Heart right ventricle (tissue), 16 donors: Measurements from ENCODE around the gene NUP37. TPM values are rescaled to one million over a fixed set of nuclear protein-coding genes. Genes with fewer than 3 reads are reported as not detected.
A peak's percentile ranks its signal among the peaks of the same experiment; 100 is the strongest.
"Not testable (repeated sequence)": the region's sequence is repeated elsewhere in the genome, so short reads cannot be mapped to it uniquely, and the experiment has no call there.

Experiments used
- ATAC-seq, 8 donors: fragments of 200-7000 bp; cut with Tn5 transposase; one replicate each; pipeline ENCODE4 v1.9.1; 2020; ENCODE audit warnings: mild to moderate bottlenecking in 8 of 8, moderate library complexity in 8 of 8, moderate number of reproducible peaks in 1 of 8
- DNase-seq, 2 donors: peaks; one replicate each; pipeline ENCODE4 v3.0.0-alpha.2; 2020
- H3K27ac ChIP-seq, 10 donors: fragments of 200-600 bp; sonication (generic) in 2 of 10; one replicate each; pipeline versions ENCODE4 v1.5.0 to v1.8.0; 2020 to 2022; ENCODE audit warnings: mild to moderate bottlenecking in 3 of 10
- H3K27me3 ChIP-seq, 7 donors: fragments of 200-600 bp; one replicate each; pipeline ENCODE4 v1.8.0; 2021 to 2022; ENCODE audit warnings: mild to moderate bottlenecking in 2 of 7
- H3K36me3 ChIP-seq, 9 donors: fragments of 200-600 bp; sonication (generic) in 1 of 9; one replicate each; pipeline versions ENCODE4 v1.5.0 to v1.8.0; 2020 to 2022; ENCODE audit warnings: mild to moderate bottlenecking in 2 of 9
- H3K4me1 ChIP-seq, 9 donors: fragments of 200-600 bp; sonication (generic) in 1 of 9; one replicate each; pipeline versions ENCODE4 v1.5.0 to v1.8.0; 2020 to 2022; ENCODE audit warnings: mild to moderate bottlenecking in 4 of 9
- H3K4me3 ChIP-seq, 10 donors: fragments of 200-600 bp; sonication (generic) in 2 of 10; one replicate each; pipeline versions ENCODE4 v1.5.0 to v1.8.0; 2020 to 2022; ENCODE audit warnings: mild to moderate bottlenecking in 7 of 10, moderate library complexity in 2 of 10
- H3K9me3 ChIP-seq, 11 donors: fragments of 200-600 bp in 10 of 11; sonication (generic) in 2 of 11; one replicate each; pipeline versions ENCODE4 v1.5.0 to v1.8.0; 2013 to 2022; ENCODE audit warnings: mild to moderate bottlenecking in 2 of 11, control low read depth in 1 of 11, moderate library complexity in 1 of 11
- WGBS, 2 donors: extraction: QIAGEN DNeasy Blood & Tissue Kit; methylation state at CpG; one replicate each; pipeline ENCODE4 v1.1.7; 2013; ENCODE audit warnings: inconsistent platforms in 1 of 2; 5-methylcytosine and 5-hydroxymethylcytosine counted together
- intact Hi-C, 10 donors: fragments of 100-400 bp; cut with DNase I; formaldehyde crosslinking; loops; one replicate each; pipeline versions ENCODE4 v1.11.1 to v1.14.2; 2022
- polyA plus RNA-seq, 2 donors: library from polyadenylated mRNA; stranded (reverse); fragments of 200-250 nt; gene quantifications; one replicate each; pipeline ENCODE4 v1.2.3, GENCODE V29; 2013
- total RNA-seq, 10 donors: library from RNA; stranded (reverse); fragmentation: NEBNext Ultra II Directional in 3 of 10; extraction: Animal tissue kit (Norgen Biotek cat#: 25700) in 3 of 10; gene quantifications; one replicate each; pipeline versions ENCODE4 v1.2.1 to v1.2.4, GENCODE V29; 2021 to 2023
- TF ChIP-seq, protein P1 (sequence below), 9 donors: fragments of 200-600 bp; sonication (generic) in 2 of 9; IDR thresholded peaks; one replicate each; pipeline versions ENCODE4 v1.5.0 to v1.8.0; 2021 to 2022; ENCODE audit warnings: antibody characterized with exemption in 9 of 9, mild to moderate bottlenecking in 5 of 9, moderate library complexity in 1 of 9
- donor health status: Arrhythmogenic right ventricular cardiomyopathy.
- donor health status: ischemic (EF 13 %, LVEDD 7.1; RV severe dilation, severe dysfunction).
- donor health status: healthy with polysubstance abuse.
- donor health status: DM: no; HTN: yes; CAD: no.
- donor health status: DM: no; HTN: no; CAD: no.
- donor health status: ischemic (EF 25% LVEDD 6.9; RV normal size, moderate dysfunction).
- donor health status: ischemic (EF 25% LVEDD 5.7; RV mildly dilated, moderate dysfunction).
- donor health status: healthy.
- donor health status: DM: yes; HTN: yes; CAD: no.
- donor health status: Ischemic cardiomyopathy.
- donor health status: ischemic (EF 35%, LVEDD 5.7; RV mildly dilated, moderate dysfunction).
- donor health status: nonischemic (EF 11% LVEDD 7.7; RV severe dilation, severe dysfunction).
- donor health status: DM: yes; HTN: yes; CAD: no.
- donor health status: PGD.
- donor health status: ischemic (EF 29% LVEDD 5.4; RV normal size, mild dysfunction).
- donor health status: nonischemic (EF 23%, LVEDD 6.1; RV moderate dilation, normal function).

NUP37 gene
- total and polyA plus RNA-seq, 12 donors: 6.4 to 23.9 (median 20.6) TPM

DNA sequence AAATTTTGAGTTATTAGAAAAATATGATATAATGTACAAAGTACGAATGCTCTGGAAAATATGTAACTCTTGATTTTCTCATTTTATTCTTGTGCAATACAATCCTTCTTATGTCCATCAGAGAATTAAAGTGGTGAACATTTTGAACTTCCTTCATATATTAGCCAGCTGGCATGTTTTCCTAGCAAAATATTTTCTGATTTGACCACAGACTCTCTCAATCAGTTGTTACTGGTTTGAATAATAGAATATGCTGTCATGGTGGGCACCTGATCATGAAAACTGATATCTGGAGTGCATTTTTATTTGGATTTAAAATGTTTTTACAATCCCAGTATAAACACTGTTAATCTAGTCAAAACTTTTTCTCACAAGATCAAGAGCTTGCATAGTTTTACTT is 24.3 kb upstream of the NUP37 start:
- TF ChIP-seq, protein P1, sequence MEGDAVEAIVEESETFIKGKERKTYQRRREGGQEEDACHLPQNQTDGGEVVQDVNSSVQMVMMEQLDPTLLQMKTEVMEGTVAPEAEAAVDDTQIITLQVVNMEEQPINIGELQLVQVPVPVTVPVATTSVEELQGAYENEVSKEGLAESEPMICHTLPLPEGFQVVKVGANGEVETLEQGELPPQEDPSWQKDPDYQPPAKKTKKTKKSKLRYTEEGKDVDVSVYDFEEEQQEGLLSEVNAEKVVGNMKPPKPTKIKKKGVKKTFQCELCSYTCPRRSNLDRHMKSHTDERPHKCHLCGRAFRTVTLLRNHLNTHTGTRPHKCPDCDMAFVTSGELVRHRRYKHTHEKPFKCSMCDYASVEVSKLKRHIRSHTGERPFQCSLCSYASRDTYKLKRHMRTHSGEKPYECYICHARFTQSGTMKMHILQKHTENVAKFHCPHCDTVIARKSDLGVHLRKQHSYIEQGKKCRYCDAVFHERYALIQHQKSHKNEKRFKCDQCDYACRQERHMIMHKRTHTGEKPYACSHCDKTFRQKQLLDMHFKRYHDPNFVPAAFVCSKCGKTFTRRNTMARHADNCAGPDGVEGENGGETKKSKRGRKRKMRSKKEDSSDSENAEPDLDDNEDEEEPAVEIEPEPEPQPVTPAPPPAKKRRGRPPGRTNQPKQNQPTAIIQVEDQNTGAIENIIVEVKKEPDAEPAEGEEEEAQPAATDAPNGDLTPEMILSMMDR (IDR thresholded peaks at IDR 0.05): no peak
- no peak for ATAC-seq
- Histone ChIP-seq H3K36me3 (no peaks in the 10 kb centered on the region), H3K4me1 (no peaks in the 10 kb centered on the region), H3K27me3 (no peaks in the 10 kb centered on the region), H3K4me3 (no peak overlapping the region), H3K27ac (no peak overlapping the region), H3K9me3 (peaks cover 0 to 3% (median 0%) of the 10 kb centered on the region in 11 donors)
- WGBS, 2 donors: 86 to 95% methylated on average over 1 of the region's 1 CpG
- intact Hi-C loops: no loop called here
- no peak for DNase-seq

DNA sequence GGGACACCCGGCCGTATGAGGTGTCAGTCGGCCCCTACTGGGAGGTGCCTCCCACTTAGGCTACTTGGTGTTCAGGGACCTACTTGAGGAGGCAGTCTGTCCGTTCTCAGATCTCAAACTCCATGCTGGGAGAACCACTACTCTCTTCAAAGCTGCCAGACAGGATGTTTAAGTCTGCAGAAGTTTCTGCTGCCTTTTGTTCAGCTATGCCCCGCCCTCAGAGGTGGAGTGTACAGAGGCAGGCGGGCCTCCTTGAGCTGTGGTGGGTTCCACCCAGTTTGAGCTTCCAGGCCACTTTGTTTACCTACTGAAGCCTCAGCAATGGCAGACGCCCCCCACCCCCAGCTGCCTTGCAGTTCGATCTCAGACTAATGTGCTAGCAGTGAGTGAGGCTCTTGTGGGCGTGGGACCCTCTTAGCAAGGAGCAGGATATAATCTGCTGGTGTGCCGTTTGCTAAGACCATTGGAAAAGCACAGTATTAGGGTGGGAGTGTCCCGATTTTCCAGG is 23.0 kb upstream of the NUP37 start:
- 94% methylated on average over 11 of the region's 11 CpGs for WGBS, 2 donors
- H3K9me3 ChIP-seq: peaks cover 0 to 10% (median 0%) of the 10 kb centered on the region in 11 donors
- H3K36me3 ChIP-seq, H3K27ac ChIP-seq, H3K27me3 ChIP-seq, intact Hi-C loops, DNase-seq, ATAC-seq, H3K4me3 ChIP-seq, H3K4me1 ChIP-seq: not testable (repeated sequence)

DNA sequence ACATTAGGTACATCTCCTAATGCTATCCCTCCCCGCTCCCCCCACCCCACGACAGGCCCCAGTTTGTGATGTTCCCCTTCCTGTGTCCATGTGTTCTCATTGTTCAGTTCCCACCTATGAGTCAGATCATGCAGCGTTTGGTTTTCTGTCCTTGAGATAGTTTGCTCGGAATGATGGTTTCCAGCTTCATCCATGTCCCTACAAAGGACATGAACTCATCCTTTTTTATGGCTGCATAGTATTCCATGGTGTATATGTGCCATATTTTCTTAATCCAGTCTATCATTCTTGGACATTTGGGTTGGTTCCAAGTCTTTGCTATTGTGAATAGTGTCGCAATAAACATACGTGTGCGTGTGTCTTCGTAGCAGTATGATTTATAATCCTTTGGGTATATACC is 17.7 kb upstream of the NUP37 start:
- H3K4me1 ChIP-seq, ATAC-seq, H3K4me3 ChIP-seq, H3K27me3 ChIP-seq, intact Hi-C loops, DNase-seq, H3K27ac ChIP-seq, H3K36me3 ChIP-seq: not testable (repeated sequence)
- 95 to 97% methylated on average over 8 of the region's 8 CpGs for WGBS, 2 donors
- peaks cover 0 to 13% (median 0%) of the 10 kb centered on the region in 11 donors for H3K9me3 ChIP-seq

DNA sequence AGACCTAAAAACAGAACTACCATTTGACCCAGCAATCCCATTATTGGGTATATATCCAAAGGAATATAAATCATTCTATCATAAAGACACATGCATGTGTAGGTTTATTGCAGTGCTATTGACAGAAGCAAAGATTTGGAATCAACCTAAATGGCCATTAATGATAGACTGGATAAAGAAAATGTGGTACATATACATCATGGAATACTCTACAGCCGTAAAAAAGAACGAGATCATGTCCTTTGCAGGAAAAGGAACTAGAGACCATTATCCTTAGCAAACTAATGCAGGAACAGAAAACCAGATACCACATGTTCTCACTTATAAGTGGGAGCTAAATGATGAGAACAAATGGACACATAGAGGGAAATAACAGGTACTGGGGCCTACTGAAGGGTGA is 11.5 kb upstream of the NUP37 start:
- H3K4me1 ChIP-seq, H3K4me3 ChIP-seq, intact Hi-C loops, H3K9me3 ChIP-seq, DNase-seq, H3K27ac ChIP-seq, H3K36me3 ChIP-seq, H3K27me3 ChIP-seq, ATAC-seq: not testable (repeated sequence)
- WGBS, 2 donors: 98% methylated on average over 2 of the region's 2 CpGs

DNA sequence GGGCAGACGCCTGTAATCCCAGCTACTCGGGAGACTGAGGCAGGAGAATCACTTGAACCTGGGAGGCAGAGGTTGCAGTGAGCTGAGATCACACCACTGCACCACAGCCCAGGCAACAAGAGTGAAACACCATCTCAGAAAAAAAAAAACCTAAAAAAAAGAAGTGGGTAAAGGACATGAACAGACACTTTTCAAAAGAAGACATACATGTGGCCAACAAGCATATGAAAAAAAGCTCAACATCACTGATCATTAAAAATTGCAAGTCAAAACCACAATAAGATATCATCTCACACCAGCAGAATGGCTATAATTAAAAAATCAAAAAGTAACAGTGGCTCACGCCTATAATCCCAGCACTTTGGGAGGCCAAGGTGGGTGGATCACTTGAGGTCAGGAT is 10.8 kb upstream of the NUP37 start:
- intact Hi-C loops, H3K9me3 ChIP-seq, H3K4me3 ChIP-seq, DNase-seq, H3K27me3 ChIP-seq, H3K36me3 ChIP-seq, H3K27ac ChIP-seq, H3K4me1 ChIP-seq, ATAC-seq: not testable (repeated sequence)
- 83 to 97% methylated on average over 3 of the region's 3 CpGs for WGBS, 2 donors

DNA sequence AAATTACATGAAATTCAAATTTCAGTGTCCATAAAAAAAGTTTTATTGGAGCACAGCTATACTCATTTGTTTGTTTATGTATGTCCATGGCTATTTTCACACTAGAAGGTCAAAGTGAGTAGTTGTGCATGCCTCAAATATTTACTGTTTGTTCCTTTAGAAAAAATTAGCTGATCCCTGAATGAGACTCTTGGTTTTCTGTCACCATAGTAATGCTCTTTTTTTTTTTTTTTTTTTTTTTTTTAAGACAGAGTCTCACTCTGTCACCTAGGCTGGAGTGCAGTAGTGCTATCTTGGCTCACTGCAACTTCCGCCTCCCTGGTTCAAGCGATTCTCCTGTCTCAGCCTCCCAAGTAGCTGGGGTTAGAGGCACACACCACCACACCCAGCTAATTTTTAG is 1.4 kb upstream of the NUP37 start:
- not testable (repeated sequence) for DNase-seq, H3K27ac ChIP-seq, H3K27me3 ChIP-seq, H3K9me3 ChIP-seq, ATAC-seq
- Histone ChIP-seq H3K36me3 (peaks cover 0 to 23% (median 0%) of the 10 kb centered on the region in 9 donors), H3K4me3 (peak overlapping the region in 1 of 10 donors; percentile 89), H3K4me1 (peaks cover 0 to 22% (median 18%) of the 10 kb centered on the region in 9 donors)
- WGBS, 2 donors: 95 to 98% methylated on average over 2 of the region's 2 CpGs
- intact Hi-C loops: loop anchor here in 2 of 10 donors (5.0 to 10.0 kb wide), 2 partner anchors 57 to 64 kb away; partner anchors contain the start of gene WASHC3 (in 1 of the 2)

DNA sequence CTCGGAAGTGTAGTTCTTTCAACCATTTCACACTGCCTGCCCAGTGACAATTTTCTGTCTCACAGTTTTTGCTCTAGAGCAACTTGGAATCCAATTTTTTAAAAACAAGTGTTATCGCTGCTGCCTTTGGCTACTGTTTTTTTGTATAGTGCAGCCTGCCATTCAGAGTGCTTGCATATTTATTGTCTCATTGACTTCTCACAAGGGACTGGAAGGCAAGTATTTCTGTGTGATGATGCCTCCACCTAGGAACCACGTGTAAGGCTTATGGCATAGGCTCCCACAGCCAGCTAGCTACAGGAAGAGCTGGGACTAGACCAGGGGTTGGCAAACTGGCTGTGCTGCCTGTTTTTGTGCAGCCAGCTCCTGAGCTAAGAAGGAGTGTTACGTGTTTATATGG is 972 bp upstream of the NUP37 start:
- H3K4me3 ChIP-seq: peak overlapping the region in 7 of 10 donors; percentile 61 to 89 (median 82)

More for the DNA sequence above, 972 bp upstream of the NUP37 start:
- no peaks in the 10 kb centered on the region for H3K27me3 ChIP-seq
- peaks cover 0 to 22% (median 18%) of the 10 kb centered on the region in 9 donors for H3K4me1 ChIP-seq
- intact Hi-C loops: loop anchor here in 2 of 10 donors (5.0 to 10.0 kb wide), 2 partner anchors 56 to 64 kb away; partner anchors contain the start of gene WASHC3 (in 1 of the 2)
- H3K36me3 ChIP-seq: peaks cover 0 to 27% (median 0%) of the 10 kb centered on the region in 9 donors
- TF ChIP-seq, protein P1 (IDR thresholded peaks at IDR 0.05): no peak
- no peaks in the 10 kb centered on the region for H3K9me3 ChIP-seq
- no peak for ATAC-seq
- WGBS, 2 donors: 31 to 32% methylated on average over 4 of the region's 4 CpGs
- no peak for DNase-seq
- H3K27ac ChIP-seq: no peak overlapping the region
